Hepatocyte (in vitro differentiated cells): Measurements from ENCODE around the gene GTF3C1. TPM values are rescaled to one million over a fixed set of nuclear protein-coding genes. Genes with fewer than 3 reads are reported as not detected.

Source experiments
- DNase-seq: peaks from one replicate; pipeline ENCODE4 v3.0.0-alpha.2; 2016; ENCODE audit warnings: low spot score
- H2AFZ ChIP-seq: fragments of 200-600 bp; sonication (generic); 2 replicates; pipeline ENCODE4 v1.6.0; 2016; ENCODE audit warnings: antibody characterized with exemption, mild to moderate bottlenecking
- H3K27ac ChIP-seq: fragments of 200-600 bp; sonication (generic); 2 replicates; pipeline ENCODE4 v1.5.1; 2016; ENCODE audit warnings: mild to moderate bottlenecking
- H3K27me3 ChIP-seq: fragments of 200-600 bp; sonication (generic); 2 replicates; pipeline ENCODE4 v1.6.1; 2016
- H3K36me3 ChIP-seq: fragments of 200-600 bp; sonication (generic); replicated peaks from 2 replicates; pipeline ENCODE4 v1.5.1; 2016; ENCODE audit warnings: low read depth; ENCODE audit not compliant: insufficient read depth
- H3K4me1 ChIP-seq: fragments of 200-600 bp; sonication (generic); 2 replicates; pipeline ENCODE4 v1.5.1; 2016; ENCODE audit warnings: mild to moderate bottlenecking, moderate library complexity; ENCODE audit not compliant: insufficient read depth
- H3K4me2 ChIP-seq: fragments of 200-600 bp; sonication (generic); 2 replicates; pipeline ENCODE4 v1.6.0; 2016
- H3K4me3 ChIP-seq: fragments of 200-600 bp; sonication (generic); 2 replicates; pipeline ENCODE4 v1.5.1; 2016; ENCODE audit warnings: mild to moderate bottlenecking
- H3K79me2 ChIP-seq: fragments of 200-600 bp; sonication (generic); 2 replicates; pipeline ENCODE4 v1.6.0; 2017; ENCODE audit warnings: mild to moderate bottlenecking
- H3K9me2 ChIP-seq: fragments of 200-600 bp; sonication (generic); replicated peaks from 2 replicates; pipeline ENCODE4 v1.6.0; 2017; ENCODE audit warnings: mild to moderate bottlenecking; ENCODE audit not compliant: insufficient read depth
- H3K9me3 ChIP-seq: fragments of 200-600 bp; sonication (generic); 2 replicates; pipeline ENCODE4 v1.5.1; 2016; ENCODE audit warnings: low read depth, mild to moderate bottlenecking
- H4K20me1 ChIP-seq: fragments of 200-600 bp; sonication (generic); 2 replicates; pipeline ENCODE4 v1.6.0; 2016; ENCODE audit warnings: mild to moderate bottlenecking; ENCODE audit not compliant: insufficient read depth, poor library complexity, severe bottlenecking
- CTCF ChIP-seq: fragments of 200-600 bp; sonication (generic); IDR thresholded peaks from 2 replicates; pipeline ENCODE4 v1.5.1; 2016; ENCODE audit warnings: antibody characterized with exemption, mild to moderate bottlenecking; ENCODE audit not compliant: poor library complexity
- EZH2 ChIP-seq: fragments of 200-600 bp; sonication (generic); IDR thresholded peaks from 2 replicates; pipeline ENCODE4 v1.6.1; 2016; ENCODE audit warnings: antibody characterized with exemption, mild to moderate bottlenecking, borderline replicate concordance
- EZH2phosphoT487 ChIP-seq: fragments of 200-600 bp; sonication (generic); IDR thresholded peaks from one replicate; pipeline ENCODE4 v1.6.1; 2018; ENCODE audit warnings: antibody characterized with exemption, mild to moderate bottlenecking, low read depth, moderate library complexity; ENCODE audit not compliant: unreplicated experiment, severe bottlenecking
- WGBS: methylation state at CpG from one replicate; pipeline ENCODE4 v1.1.6; 2016; ENCODE audit warnings: low lambda C conversion rate; ENCODE audit errors: missing lambda C conversion rate; 5-methylcytosine and 5-hydroxymethylcytosine counted together
- polyA plus RNA-seq: library from polyadenylated mRNA; unstranded; fragments of >200 nt; fragmentation: Nextera tagmentation; extraction: Ambion mirVana; gene quantifications from 2 replicates; pipeline ENCODE4 v1.2.1, GENCODE V29; 2016
- total RNA-seq: library from RNA; depleted of rRNA; stranded (reverse); fragments of >200 nt; gene quantifications from 2 replicates; pipeline ENCODE4 v1.2.3, GENCODE V29; 2014

GTF3C1 gene
- total and polyA plus RNA-seq, 2 experiments from 2014 or later: 41.5 to 59.6 TPM

GRCh38 chr16:27464626-27465482, 84.9 kb downstream of the GTF3C1 start:
- Histone ChIP-seq H3K4me2 (no peak overlapping the region), H4K20me1 (no peaks in the 10 kb centered on the region), H3K4me1 (peaks cover 9% of the 10 kb centered on the region), H3K9me3 (no peaks in the 10 kb centered on the region), H3K27me3 (no peaks in the 10 kb centered on the region), H3K27ac (peak overlapping the region; percentile 84), H3K36me3 (no peaks in the 10 kb centered on the region), H3K79me2 (no peaks in the 10 kb centered on the region), H2AFZ (no peak overlapping the region), H3K4me3 (no peak overlapping the region), H3K9me2 (no peaks in the 10 kb centered on the region)
- TF ChIP-seq CTCF: no peak
- TF ChIP-seq EZH2: no peak
- TF ChIP-seq EZH2phosphoT487: no peak
- WGBS: 92% methylated on average over 32 of the region's 33 CpGs
- no peak for DNase-seq

GRCh38 chr16:27463741-27464591, 85.7 kb downstream of the GTF3C1 start:
- DNase-seq: no peak
- 98% methylated on average over 28 of the region's 32 CpGs for WGBS
- Histone ChIP-seq H3K36me3 (no peaks in the 10 kb centered on the region), H3K9me3 (no peaks in the 10 kb centered on the region), H3K4me3 (no peak overlapping the region), H2AFZ (no peak overlapping the region), H3K4me1 (peaks cover 9% of the 10 kb centered on the region), H3K27me3 (no peaks in the 10 kb centered on the region), H3K27ac (peak overlapping the region; percentile 84), H3K79me2 (no peaks in the 10 kb centered on the region), H3K9me2 (no peaks in the 10 kb centered on the region), H4K20me1 (no peaks in the 10 kb centered on the region), H3K4me2 (no peak overlapping the region)
- TF ChIP-seq EZH2phosphoT487 (no peak), CTCF (no peak), EZH2 (no peak)

- 95% methylated on average over 24 of the region's 24 CpGs for WGBS
- Histone ChIP-seq H3K27me3 (no peaks in the 10 kb centered on the region), H3K27ac (no peak overlapping the region), H3K4me2 (no peak overlapping the region), H3K4me3 (no peak overlapping the region), H3K9me3 (no peaks in the 10 kb centered on the region), H3K4me1 (peaks cover 9% of the 10 kb centered on the region), H4K20me1 (no peaks in the 10 kb centered on the region), H2AFZ (no peak overlapping the region), H3K79me2 (no peaks in the 10 kb centered on the region), H3K9me2 (no peaks in the 10 kb centered on the region), H3K36me3 (no peaks in the 10 kb centered on the region)
- no peak for DNase-seq
- no peak for TF ChIP-seq EZH2
- no peak for TF ChIP-seq CTCF
- no peak for TF ChIP-seq EZH2phosphoT487
Observed at GRCh38 chr16:27462846-27463682, 86.6 kb downstream of the GTF3C1 start.
